Cardiac muscle cell (in vitro differentiated cells and primary cell): ENCODE data around the gene SARS2. TPM values are rescaled to one million over a fixed set of nuclear protein-coding genes. Genes with fewer than 3 reads are reported as not detected.

Experiments used
- DNase-seq, 2 donors: peaks; one replicate each; pipeline versions ENCODE4 v3.0.0 to v3.0.0-alpha.2; 2010 to 2017; ENCODE audit warnings: low read depth in 1 of 2, low spot score in 1 of 2
- H3K27ac ChIP-seq: fragments of 200-600 bp; sonication (generic); 2 replicates; pipeline ENCODE4 v1.5.1; 2016
- H3K27me3 ChIP-seq: fragments of 200-600 bp; sonication (generic); 2 replicates; pipeline ENCODE4 v1.6.0; 2016; ENCODE audit warnings: control low read depth
- H3K36me3 ChIP-seq: fragments of 200-600 bp; sonication (generic); 2 replicates; pipeline ENCODE4 v1.5.1; 2016; ENCODE audit warnings: control low read depth
- H3K4me1 ChIP-seq: fragments of 200-600 bp; sonication (generic); 2 replicates; pipeline ENCODE4 v1.8.1; 2017; ENCODE audit warnings: low read depth, mild to moderate bottlenecking, mixed run types
- H3K4me3 ChIP-seq: fragments of 200-600 bp; sonication (generic); 2 replicates; pipeline ENCODE4 v1.5.1; 2016; ENCODE audit warnings: mild to moderate bottlenecking
- H3K9me3 ChIP-seq: fragments of 200-600 bp; sonication (generic); 2 replicates; pipeline ENCODE4 v1.5.1; 2017; ENCODE audit warnings: low read depth, mild to moderate bottlenecking, control low read depth
- polyA plus RNA-seq: library from polyadenylated mRNA; unstranded; fragments of >200 nt; fragmentation: Nextera tagmentation; extraction: Ambion mirVana; gene quantifications from 2 replicates; pipeline ENCODE4 v1.2.1, GENCODE V29; 2016
- total RNA-seq: library from RNA; depleted of rRNA; stranded (reverse); fragments of >200 nt; gene quantifications from 2 replicates; pipeline ENCODE4 v1.2.3, GENCODE V29; 2016
- TF ChIP-seq, protein P1 (sequence below): IDR thresholded peaks from 2 replicates; pipeline ENCODE4 v1.5.1; 2012; ENCODE audit warnings: low read depth, mild to moderate bottlenecking, low read length

SARS2 gene
- total and polyA plus RNA-seq, 2 experiments from 2014 or later: 43.0 to 52.3 TPM

DNA sequence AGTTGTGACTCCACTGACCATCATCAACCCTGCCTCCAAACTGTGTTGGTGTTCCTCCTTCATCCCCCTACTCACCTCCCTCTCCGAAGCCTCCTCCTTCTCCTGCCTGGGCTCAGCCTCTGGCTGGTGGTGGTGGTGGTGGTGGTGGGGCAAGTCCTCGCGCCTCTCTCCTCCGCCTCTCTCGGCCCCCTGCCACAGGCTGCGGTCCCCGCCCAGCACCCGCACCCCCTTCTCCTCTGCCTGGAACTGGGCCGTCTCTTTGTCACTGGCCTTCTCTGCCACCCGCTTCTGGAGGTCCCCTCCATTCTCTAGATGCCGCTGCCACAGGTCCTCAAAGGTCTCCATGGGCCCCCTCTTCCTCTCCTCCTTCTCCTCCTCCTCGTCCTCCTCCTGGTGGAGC, 20.1 kb downstream of the SARS2 start:
- Histone ChIP-seq H3K27me3 (no peaks in the 10 kb centered on the region), H3K36me3 (no peaks in the 10 kb centered on the region), H3K9me3 (no peaks in the 10 kb centered on the region), H3K4me3 (no peak overlapping the region), H3K27ac (no peak overlapping the region), H3K4me1 (no peaks in the 10 kb centered on the region)
- TF ChIP-seq, protein P1, sequence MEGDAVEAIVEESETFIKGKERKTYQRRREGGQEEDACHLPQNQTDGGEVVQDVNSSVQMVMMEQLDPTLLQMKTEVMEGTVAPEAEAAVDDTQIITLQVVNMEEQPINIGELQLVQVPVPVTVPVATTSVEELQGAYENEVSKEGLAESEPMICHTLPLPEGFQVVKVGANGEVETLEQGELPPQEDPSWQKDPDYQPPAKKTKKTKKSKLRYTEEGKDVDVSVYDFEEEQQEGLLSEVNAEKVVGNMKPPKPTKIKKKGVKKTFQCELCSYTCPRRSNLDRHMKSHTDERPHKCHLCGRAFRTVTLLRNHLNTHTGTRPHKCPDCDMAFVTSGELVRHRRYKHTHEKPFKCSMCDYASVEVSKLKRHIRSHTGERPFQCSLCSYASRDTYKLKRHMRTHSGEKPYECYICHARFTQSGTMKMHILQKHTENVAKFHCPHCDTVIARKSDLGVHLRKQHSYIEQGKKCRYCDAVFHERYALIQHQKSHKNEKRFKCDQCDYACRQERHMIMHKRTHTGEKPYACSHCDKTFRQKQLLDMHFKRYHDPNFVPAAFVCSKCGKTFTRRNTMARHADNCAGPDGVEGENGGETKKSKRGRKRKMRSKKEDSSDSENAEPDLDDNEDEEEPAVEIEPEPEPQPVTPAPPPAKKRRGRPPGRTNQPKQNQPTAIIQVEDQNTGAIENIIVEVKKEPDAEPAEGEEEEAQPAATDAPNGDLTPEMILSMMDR: no peak
- no peak for DNase-seq

DNA sequence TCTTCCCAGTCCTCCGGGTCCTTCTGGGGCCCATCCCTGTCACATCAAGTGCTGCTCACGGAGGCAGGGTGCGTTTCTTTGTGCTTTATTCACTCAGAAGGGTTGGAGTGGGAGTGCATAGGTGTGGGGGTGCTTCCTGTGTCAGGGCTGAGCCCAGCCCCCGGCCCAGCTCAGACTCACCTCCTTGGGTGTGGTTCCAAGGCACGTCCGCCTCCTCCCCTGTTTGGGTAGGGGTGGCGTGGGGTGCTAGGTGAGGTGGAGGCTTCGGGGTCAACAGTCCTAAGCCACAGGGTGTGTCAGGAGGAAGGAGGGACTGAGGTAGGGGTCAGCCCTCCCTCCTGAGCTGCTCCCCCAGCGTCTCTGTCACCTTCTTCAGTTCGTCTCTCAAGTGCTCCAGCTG, 21.7 kb downstream of the SARS2 start:
- Histone ChIP-seq H3K9me3 (no peaks in the 10 kb centered on the region), H3K4me1 (no peaks in the 10 kb centered on the region), H3K36me3 (no peaks in the 10 kb centered on the region), H3K27me3 (no peaks in the 10 kb centered on the region), H3K27ac (no peak overlapping the region), H3K4me3 (no peak overlapping the region)
- TF ChIP-seq, protein P1: no peak
- no peak for DNase-seq

GRCh38 chr19:38907670-38908069, 22.9 kb downstream of the SARS2 start:
- Histone ChIP-seq H3K36me3 (no peaks in the 10 kb centered on the region), H3K4me3 (no peak overlapping the region), H3K4me1 (no peaks in the 10 kb centered on the region), H3K9me3 (no peaks in the 10 kb centered on the region), H3K27ac (no peak overlapping the region), H3K27me3 (no peaks in the 10 kb centered on the region)
- DNase-seq: no peak
- TF ChIP-seq, protein P1: no peak

DNA sequence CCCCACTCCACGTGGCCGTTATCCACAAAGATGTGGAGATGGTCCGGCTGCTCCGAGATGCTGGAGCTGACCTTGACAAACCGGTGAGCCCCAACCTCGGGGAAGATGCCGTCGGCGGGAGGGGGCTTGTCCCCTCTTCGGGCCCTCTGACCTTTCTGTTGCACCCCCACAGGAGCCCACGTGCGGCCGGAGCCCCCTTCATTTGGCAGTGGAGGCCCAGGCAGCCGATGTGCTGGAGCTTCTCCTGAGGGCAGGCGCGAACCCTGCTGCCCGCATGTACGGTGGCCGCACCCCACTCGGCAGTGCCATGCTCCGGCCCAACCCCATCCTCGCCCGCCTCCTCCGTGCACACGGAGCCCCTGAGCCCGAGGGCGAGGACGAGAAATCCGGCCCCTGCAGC, 23.3 kb downstream of the SARS2 start:
- no peak for DNase-seq
- TF ChIP-seq, protein P1: no peak
- Histone ChIP-seq H3K4me3 (no peak overlapping the region), H3K36me3 (no peaks in the 10 kb centered on the region), H3K27me3 (no peaks in the 10 kb centered on the region), H3K4me1 (no peaks in the 10 kb centered on the region), H3K9me3 (no peaks in the 10 kb centered on the region), H3K27ac (no peak overlapping the region)

DNA sequence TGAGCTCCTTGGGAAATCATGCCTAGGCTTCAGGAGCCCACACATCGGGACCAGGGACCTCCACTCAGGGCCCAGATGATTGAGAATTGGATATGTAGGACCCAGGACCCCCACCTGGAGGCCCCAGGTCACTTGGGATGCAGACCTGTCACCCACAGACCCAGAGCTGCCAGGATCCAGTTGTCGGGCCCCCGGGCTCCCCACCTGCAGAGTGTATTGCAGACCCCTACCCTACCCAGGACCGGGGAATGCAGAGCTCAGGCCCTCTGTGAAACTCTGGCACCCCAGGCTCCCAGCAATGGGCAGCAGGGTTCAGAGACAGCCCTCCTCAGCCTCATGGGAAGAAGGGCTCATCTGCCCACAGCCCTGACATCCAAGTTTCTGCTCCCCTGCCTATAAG, 24.9 kb downstream of the SARS2 start:
- no peak overlapping the region for H3K27ac ChIP-seq
- H3K4me1 ChIP-seq: no peaks in the 10 kb centered on the region
- no peak for DNase-seq
- TF ChIP-seq, protein P1: no peak
- no peaks in the 10 kb centered on the region for H3K27me3 ChIP-seq
- H3K36me3 ChIP-seq: no peaks in the 10 kb centered on the region
- H3K9me3 ChIP-seq: no peaks in the 10 kb centered on the region
- no peak overlapping the region for H3K4me3 ChIP-seq
